PFSK-1 (cell line): ENCODE results near the gene ACHE.

Experiments
- FOXP2 ChIP-seq: optimal IDR thresholded peaks from 2 replicates; pipeline ENCODE3; 2011; ENCODE audit warnings: borderline replicate concordance, control low read depth, inconsistent platforms; ENCODE audit not compliant: insufficient read depth; ENCODE audit errors: extremely low read length, extremely low read depth
- POLR2AphosphoS5 ChIP-seq: IDR thresholded peaks from 2 replicates; pipeline ENCODE4 v1.6.1; 2012; ENCODE audit warnings: low read depth, mild to moderate bottlenecking, control low read depth, low read length, moderate library complexity
- SIN3A ChIP-seq: IDR thresholded peaks from 2 replicates; pipeline ENCODE4 v1.6.1; 2012; ENCODE audit warnings: mild to moderate bottlenecking, low read length, moderate library complexity, borderline replicate concordance; ENCODE audit not compliant: insufficient read depth
- TAF1 ChIP-seq: IDR thresholded peaks from 2 replicates; pipeline ENCODE4 v1.6.1; 2012; ENCODE audit warnings: low read length, control low read depth, borderline replicate concordance; ENCODE audit not compliant: insufficient read depth
- TF ChIP-seq, protein P1 (sequence below), 2 experiments: IDR thresholded peaks; 2 replicates each; pipeline versions ENCODE4 v1.6.1 to v1.8.0; 2011 to 2012; ENCODE audit warnings: low read depth in 2 of 2, low read length in 2 of 2, control low read depth in 1 of 2, inconsistent platforms in 1 of 2, mild to moderate bottlenecking in 1 of 2, moderate library complexity in 1 of 2; ENCODE audit not compliant: insufficient read depth in 1 of 2

The ACHE gene

DNA sequence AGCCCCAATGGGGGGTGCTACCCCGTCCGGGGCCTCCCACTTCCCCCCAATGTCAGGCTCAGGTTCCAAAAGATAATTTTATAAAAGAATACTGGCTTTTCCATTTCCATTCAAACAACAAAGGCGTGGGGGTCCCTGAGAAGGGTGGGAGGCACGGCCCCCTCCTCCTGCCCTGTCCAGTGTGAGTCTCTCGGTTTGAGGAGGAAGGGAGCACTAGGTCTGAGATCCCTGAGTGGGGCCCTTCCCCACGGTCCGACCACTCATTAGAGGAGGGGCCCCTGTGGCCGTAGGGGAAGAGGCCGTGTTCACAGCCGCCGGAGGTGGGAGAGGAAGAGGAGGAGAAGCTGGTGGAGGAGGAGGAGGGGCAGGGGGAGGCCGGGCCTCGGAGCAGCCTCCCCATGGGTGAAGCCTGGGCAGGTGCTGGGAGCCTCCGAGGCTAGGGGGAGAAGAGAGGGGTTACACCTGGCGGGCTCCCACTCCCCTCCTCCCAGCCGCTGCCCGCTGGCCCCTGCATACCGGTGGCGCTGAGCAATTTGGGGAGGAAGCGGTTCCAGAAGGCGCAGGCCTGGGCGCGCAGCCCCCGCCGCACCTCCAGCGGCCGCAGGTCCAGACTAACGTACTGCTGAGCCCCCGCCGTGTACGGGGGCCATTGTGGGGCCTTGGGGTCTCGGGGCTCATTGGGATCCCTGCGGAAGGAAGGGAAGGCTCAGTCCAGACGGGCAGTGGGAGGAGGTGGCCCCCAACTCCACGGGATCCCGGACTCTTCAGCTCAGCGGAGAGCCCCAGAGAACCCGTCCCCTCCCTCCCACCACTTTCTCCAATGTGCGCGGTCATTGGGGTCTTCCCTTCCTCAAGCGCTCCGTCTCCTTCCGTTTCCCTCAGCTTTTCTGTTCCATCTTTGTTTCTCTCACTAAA is 4.8 kb downstream of the ACHE start:
- TF ChIP-seq TAF1 (no peak), SIN3A (no peak), FOXP2 (no peak), POLR2AphosphoS5 (peak; percentile 23; the same call in 1 of the 2 replicates)
- TF ChIP-seq, protein P1, sequence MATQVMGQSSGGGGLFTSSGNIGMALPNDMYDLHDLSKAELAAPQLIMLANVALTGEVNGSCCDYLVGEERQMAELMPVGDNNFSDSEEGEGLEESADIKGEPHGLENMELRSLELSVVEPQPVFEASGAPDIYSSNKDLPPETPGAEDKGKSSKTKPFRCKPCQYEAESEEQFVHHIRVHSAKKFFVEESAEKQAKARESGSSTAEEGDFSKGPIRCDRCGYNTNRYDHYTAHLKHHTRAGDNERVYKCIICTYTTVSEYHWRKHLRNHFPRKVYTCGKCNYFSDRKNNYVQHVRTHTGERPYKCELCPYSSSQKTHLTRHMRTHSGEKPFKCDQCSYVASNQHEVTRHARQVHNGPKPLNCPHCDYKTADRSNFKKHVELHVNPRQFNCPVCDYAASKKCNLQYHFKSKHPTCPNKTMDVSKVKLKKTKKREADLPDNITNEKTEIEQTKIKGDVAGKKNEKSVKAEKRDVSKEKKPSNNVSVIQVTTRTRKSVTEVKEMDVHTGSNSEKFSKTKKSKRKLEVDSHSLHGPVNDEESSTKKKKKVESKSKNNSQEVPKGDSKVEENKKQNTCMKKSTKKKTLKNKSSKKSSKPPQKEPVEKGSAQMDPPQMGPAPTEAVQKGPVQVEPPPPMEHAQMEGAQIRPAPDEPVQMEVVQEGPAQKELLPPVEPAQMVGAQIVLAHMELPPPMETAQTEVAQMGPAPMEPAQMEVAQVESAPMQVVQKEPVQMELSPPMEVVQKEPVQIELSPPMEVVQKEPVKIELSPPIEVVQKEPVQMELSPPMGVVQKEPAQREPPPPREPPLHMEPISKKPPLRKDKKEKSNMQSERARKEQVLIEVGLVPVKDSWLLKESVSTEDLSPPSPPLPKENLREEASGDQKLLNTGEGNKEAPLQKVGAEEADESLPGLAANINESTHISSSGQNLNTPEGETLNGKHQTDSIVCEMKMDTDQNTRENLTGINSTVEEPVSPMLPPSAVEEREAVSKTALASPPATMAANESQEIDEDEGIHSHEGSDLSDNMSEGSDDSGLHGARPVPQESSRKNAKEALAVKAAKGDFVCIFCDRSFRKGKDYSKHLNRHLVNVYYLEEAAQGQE (IDR thresholded peaks at IDR 0.05; ENCODE audit: insufficient read depth in 1 of 2, low read depth in 2 of 2, low read length in 2 of 2), result no peak

DNA sequence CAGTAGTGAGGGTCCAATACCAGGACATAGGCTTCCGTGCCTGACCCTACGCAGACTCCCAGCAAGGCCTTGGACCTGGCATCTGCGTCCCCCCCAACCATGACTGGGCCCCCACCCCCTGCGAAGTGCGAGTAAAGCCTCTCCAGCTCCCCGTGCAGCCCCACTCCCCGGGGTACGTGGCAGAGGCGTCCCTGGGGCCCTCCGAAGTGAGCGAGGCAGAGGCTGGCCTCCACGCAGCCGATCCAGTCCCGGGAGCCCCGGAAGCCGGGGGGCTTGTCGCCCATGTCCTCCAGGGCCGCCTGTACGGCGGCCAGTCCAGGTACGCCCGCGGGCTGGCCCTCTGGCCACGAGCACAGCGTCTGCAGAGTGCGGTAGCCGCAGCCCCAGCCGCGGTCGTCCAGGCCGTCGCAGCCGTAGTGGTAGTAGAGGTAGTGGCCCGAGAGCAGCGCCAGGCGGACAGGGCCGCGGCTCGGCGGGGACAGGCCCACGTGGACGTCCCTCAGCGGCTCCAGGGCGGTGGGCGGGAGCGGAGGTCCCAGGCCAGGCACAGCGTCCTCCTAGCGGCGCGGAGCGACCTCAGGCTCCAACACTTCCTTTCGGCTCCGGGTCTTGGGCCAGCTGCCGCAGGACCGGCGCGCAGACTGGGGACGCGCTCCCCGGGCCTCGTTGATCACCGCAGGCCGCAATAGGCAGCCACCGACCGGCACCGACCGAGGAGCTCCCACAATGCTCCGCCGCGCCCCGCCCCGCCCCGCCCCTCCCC is 6.5 kb downstream of the ACHE start, which contains the start of gene UFSP1:
Gene UFSP1, minus strand, starts transcription at position 728 of the 763 bp plus-strand sequence. Its CDS starts 444 bp downstream, at position 284.
- TF ChIP-seq POLR2AphosphoS5 (peak; percentile 86), FOXP2 (no peak)

DNA sequence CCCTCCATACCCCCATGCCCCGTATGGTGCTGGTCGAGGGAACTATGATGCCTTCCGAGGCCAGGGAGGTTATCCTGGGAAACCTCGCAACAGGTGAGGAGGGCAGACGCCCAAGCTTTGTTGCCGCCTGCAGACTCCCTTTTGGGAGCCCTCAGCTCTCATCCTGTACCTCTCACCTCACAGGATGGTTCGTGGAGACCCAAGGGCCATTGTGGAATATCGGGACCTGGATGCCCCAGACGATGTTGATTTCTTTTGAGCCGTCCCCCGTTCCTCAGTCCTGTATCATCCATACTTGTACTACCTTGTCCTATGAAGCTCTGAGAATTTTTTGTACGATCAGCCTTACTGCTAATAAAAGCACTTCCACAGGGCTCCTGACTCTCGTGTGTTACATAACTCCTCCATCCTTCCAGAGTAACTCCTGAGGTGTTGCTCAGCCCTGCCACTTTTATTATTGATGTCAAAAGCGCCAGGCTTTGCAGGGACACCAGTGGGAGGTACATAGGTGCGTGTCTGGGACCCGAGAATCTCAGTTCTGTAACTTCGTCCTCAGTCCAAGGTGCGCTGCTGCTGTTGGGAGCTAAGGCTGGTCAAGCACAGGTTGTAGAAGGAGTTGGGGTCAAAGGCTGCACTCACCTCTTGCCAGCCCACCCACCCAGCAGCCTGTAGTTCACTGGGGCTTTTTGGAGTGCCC is 7.2 kb downstream of the ACHE start:
- TF ChIP-seq POLR2AphosphoS5, result peak; percentile 16; the same call in 1 of the 2 replicates
- no peak for TF ChIP-seq TAF1

DNA sequence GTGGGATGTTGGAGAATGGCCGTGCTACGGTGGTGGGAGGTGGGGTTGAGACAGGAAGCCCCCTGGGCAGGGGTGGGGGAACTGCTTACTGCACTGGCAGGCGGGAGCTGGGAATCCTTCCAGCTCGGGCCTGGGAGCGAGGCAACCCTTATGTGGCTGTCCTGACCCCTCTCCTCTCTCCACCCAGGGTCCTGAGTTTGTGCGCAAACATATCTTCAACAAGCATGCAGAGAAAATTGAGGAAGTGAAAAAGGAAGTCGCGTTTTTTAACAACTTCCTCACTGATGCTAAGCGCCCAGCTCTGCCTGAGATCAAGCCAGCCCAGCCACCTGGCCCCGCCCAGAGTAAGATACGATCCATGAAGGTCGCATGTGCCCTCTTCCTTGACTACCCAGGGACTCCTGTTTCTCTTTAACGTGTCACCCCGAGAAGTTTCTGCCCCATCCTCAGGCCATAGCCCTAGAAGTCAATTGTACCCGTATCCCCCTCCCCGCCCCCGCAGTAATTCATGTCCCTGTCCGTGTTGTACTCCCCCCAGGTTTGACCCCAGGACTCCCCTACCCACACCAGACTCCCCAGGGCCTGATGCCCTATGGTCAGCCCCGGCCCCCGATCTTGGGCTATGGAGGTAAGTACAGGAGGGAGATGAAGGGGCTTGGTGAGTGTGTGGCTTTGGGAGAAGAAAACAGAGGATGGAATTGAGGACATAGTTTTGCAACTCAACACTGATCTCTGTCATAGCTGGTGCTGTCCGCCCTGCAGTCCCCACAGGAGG is 8.0 kb downstream of the ACHE start:
- TF ChIP-seq TAF1 (no peak), POLR2AphosphoS5 (no peak; the same call in 1 of the 2 replicates), SIN3A (no peak), FOXP2 (no peak)
- TF ChIP-seq, protein P1 (IDR thresholded peaks at IDR 0.05; ENCODE audit: insufficient read depth in 1 of 2, low read depth in 2 of 2, low read length in 2 of 2), result no peak

DNA sequence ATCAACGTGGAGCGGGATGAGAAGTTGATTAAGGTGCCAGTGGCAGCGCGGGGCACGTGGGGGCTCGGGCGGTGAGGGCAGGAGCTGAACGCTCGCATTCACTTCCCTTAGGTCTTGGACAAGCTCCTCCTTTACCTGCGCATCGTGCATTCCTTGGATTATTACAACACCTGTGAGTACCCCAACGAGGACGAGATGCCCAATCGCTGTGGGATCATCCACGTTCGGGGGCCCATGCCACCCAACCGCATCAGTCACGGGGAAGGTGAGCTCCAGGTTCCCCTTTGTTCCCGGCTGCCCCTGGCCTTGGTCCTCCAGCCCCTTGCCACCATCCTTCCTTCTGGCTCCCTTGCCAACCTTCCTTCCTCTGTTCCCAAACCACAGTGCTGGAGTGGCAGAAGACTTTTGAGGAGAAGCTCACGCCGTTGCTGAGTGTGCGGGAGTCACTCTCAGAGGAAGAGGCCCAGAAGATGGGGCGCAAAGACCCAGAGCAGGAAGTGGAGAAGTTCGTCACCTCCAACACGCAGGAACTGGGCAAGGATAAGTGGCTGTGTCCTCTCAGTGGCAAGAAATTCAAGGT is 8.7 kb downstream of the ACHE start:
- TF ChIP-seq SIN3A, result no peak
- TF ChIP-seq POLR2AphosphoS5, result no peak

DNA sequence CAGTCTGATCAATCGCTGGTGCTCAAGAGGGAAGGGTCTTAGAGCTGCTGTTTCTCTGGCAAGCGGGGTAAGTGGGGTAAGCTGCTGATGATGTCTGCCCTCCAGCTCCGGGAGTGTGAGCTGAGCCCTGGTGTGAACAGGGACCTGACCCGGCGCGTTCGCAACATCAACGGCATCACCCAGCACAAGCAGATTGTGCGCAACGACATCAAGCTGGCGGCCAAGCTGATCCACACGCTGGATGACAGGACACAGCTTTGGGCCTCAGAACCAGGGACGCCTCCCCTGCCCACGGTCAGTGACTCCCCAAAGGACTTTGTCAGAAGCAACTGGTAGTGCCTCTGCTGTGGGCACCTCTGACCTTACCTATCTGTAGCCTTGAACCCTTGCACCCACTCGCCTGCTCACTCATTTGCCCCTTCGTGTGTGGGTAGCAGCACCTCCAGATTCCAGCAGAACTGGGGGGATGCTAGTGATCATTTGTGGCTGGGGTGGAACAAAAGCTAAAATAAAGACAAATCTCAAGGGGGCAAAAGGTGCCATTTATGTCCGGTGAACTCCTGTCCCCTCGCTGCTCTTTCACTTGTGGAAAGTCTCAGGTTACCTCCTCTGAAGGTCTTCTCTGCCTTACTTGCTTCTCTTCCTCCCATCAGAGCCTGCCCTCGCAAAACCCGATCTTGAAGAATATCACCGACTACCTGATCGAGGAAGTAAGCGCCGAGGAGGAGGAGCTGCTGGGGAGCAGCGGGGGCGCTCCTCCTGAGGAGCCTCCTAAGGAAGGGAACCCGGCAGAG is 9.3 kb downstream of the ACHE start:
- no peak for TF ChIP-seq FOXP2
- TF ChIP-seq POLR2AphosphoS5, result no peak; the same call in 1 of the 2 replicates
- TF ChIP-seq, protein P1 (IDR thresholded peaks at IDR 0.05; ENCODE audit: insufficient read depth in 1 of 2, low read depth in 2 of 2, low read length in 2 of 2), result no peak
- TF ChIP-seq SIN3A, result no peak
- TF ChIP-seq TAF1, result no peak
